GM20431 (cell line): Measurements from ENCODE around the gene GLYATL2.

ENCODE experiments used
- in situ Hi-C: fragments of 300-500 bp; cut with MseI, MboI; formaldehyde crosslinking; loops from one replicate; pipeline ENCODE4 v1.15.0; 2020; ENCODE audit warnings: low sequenced_read_pairs; ENCODE audit not compliant: unreplicated experiment

The GLYATL2 gene, protein sequence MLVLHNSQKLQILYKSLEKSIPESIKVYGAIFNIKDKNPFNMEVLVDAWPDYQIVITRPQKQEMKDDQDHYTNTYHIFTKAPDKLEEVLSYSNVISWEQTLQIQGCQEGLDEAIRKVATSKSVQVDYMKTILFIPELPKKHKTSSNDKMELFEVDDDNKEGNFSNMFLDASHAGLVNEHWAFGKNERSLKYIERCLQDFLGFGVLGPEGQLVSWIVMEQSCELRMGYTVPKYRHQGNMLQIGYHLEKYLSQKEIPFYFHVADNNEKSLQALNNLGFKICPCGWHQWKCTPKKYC

DNA sequence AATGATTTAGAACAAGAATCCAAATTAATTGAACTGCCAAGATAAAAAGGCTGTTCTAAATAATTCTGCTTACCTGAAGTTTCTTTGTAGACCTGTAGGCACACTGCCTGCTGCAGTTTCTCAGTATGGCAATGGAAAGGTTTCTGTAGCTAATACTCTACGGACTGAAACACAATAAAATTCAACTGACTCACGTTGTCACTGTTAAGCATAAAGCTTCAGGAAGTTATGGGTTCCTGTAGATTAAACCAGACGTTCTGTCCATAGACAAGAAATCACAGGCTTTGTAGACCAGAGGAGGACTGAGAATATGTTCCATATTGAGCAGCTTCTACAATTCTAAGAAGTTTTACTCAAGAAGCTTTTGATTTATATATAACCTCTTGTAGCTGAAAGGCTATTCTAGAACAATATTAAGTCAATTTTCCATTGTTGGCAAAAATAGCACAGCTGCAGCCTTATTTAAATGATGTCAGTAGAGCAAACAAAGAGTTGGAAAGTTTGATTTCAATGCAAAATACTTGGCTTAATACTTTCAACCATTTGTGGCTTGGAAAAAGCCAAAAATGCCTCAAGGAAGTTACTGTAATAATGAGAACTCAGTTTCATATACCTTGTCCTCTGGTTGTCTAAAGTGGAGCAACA, at the start of gene GLYATL2:
GLYATL2 (minus strand) TSS at position 344 of the 645 bp plus-strand sequence. CDS start 5,092 bp downstream, outside the sequence.
- in situ Hi-C loops = no loop called here

DNA sequence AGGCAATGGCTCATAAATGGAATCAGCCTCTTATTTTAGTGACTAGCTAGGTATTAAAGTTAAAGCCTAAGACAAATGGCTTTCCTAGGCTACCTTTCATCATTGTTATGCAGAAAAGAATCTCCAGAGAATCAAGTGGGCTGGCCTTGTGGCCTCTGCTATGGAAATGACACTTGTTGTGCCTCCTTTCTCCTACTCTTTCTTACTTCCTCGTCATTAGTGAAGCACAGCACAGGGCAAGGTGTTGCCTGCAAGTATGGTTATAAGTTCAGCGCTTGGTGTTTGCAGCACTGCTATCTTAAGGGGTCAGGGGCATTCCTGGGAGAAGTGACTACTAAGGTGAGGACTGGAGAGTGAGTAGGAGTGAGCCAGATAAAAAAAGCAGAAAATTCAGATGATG, 49.4 kb upstream of the GLYATL2 start:
- in situ Hi-C loops = no loop called here

DNA sequence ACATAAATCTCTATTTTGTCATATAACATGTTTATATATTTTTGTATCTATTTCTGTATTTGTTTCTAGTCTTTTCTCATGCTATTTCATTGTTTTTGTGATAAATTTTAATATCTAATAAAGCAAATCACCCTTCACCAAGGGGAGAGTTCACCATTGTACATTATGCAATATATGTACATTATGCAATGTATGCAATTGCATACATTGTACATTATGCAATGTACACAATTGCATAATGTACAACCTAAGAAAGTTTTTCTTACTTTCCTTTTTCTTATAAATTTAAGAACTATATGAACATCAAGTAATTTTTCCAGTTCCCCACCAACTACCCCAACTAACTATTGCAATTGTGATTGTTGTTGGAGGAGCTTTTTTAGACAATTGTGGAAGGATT, 44.1 kb upstream of the GLYATL2 start:
- in situ Hi-C loops = no loop called here

DNA sequence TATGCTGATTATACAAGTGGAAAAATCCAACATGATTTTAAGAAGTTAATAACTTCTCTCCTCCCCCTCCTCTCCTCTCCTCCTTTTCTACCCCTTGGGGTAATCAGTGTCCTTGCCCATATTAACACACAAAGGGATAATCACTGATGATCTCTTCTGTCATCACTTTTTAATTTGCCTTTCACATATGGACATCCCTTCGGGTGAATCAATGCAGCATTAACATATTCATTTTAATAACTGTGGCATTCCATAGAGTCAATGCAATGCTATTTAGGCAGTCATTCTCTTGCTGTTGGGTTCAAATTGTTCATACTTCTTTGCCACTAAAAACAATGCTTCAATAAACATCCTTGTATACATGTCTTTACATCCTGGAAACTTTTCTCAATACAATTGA, 42.9 kb upstream of the GLYATL2 start:
- in situ Hi-C loops = no loop called here

DNA sequence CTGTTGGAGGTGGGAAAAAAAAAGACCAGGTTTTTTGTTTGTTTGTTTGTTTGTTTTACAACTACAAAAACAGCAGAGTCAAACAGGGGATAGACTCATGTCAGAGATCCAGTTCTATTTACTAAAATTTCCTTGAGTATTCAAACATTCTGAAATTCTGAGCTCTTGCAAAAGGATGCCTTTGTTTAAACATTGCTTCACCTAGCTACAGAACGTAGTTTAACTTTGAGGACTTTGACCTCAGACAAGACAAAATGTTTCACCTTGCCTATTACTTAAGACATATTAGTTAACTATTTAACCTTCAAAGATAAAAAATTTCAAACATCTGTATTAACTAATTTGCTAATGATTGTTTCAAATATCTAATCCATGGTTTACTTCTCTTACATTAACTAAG, 36.1 kb upstream of the GLYATL2 start:
- in situ Hi-C loops = no loop called here

DNA sequence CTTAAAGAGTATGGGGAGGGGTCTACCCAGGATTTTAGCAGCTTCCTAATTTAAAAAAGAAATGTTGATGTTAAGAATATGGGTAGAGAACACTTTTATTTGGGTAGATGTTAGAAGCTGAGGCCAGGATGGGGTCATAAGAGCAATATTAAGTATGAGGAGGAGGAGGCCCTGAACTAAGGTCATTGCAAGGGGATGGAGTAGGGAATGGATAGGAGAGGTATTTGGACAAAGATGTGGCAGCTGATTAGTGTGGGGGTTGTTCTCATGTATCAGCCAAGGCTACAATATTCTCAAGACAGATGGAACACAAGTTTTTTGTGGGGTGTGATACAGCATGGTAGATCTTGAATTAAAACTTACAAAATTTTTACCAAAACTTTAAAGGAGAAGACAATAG, 35.7 kb upstream of the GLYATL2 start:
- in situ Hi-C loops = no loop called here

DNA sequence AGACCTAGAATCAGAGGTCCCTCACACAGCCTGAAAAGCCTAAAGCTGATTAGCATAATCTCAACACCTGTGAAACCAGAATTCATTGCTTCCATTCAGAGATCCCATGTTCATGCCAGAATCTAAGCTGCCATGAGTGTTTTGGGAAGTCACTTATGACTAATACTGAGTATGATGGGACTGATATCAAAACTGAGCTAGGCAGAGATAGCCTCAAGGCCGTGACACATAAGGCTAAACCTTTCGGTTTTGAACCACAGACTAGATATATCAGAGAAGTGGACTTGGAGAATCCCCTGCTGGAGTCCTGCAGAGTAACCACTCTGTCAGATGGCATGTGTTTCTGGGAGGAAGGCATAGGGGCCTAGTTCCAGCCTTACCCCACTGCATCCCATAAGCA, 23.1 kb upstream of the GLYATL2 start:
- in situ Hi-C loops = no loop called here

DNA sequence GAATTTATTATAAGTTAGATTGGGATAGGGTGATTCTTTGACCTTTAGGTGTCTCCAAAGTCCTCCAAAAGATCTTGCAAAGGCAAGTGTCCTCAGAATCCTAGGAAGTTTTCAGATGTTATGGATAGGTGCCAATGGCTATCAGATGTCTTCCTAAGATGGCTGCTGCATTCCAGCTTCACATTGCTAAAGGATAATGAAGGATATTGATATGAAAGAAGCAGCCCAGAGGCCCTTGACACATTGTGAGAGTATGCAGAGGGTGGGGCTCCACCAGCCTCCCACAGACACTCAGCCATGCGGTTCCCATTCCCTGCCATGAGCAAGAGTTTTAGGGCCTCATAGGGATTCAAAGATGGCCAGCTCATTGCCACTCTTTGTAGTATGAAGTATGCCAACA, 22.3 kb upstream of the GLYATL2 start:
- in situ Hi-C loops = no loop called here

DNA sequence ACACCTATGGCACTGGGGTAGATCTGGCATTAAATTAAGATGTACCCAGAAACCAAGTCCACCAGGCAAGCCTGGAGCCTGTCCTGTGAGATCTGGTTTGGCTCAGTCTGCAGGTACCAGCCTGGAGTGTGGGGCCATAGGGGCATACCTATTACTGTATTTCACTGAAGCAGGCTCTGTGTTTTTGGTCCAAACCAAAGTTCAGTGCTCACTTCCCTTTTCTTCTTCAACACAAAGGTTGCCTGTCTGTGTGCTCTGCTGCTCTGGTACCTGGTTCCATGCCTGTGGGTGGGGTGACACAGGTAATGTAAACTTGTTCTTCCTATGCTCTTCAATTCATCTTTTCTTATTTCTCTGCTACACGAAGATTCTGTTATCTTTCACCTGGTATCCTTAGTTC, 19.8 kb upstream of the GLYATL2 start:
- in situ Hi-C loops = no loop called here

DNA sequence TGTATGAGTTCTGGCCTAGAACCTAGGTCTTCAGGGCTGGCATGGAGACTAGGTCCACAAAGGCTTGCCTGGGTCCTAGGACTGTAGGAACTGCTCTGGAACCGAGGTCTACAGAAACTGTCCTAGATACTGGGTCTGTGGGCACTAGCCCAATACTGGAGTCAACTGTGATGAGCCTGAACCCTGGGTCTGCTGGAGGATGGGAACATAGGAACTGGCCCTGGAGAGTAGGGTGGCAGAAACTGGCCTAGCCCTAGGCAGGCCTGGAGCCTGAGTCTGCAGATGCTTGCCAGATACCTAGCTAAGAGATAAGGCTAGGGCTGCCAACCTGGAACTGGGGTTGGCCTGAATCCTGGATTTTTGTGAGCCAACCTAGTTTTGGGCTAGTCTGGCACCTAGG, 19.2 kb upstream of the GLYATL2 start:
- in situ Hi-C loops = no loop called here

DNA sequence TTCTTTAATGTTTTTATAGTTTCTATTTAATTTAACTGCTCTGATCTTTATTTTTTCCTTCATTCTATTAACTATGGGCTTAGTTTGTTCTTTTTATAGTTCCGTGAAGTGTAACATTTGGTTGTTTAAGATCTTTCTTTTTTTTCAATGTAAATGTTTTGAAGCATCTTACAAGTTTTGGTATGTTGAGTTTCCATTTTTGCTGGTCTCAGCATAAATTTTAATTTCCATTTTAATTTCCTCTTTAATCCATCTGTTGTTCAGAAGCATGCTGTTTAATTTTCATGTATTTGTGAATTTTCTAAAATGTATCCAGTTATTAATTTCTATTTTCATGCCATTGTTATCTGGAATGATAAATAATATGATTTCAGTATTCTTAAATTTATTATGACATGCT, 17.0 kb upstream of the GLYATL2 start:
- in situ Hi-C loops = no loop called here

DNA sequence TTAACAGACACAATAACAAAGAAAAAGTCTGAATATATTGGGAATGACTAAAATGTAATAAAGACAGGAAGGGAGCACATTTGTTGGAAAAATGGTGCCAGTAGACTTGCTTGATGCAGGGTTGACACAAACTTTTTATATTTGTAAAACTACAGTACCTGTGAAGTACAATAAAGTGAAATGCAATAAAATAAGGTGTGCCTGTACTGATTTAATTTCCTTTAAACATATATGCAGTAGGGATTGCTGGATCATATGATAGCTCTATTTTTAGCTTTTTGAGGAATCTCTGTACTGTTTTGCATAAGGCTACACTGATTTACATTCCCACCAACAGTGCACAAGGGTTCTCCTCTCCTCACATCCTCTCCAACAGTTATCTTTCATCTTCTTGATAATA, 12.3 kb upstream of the GLYATL2 start:
- in situ Hi-C loops = no loop called here

DNA sequence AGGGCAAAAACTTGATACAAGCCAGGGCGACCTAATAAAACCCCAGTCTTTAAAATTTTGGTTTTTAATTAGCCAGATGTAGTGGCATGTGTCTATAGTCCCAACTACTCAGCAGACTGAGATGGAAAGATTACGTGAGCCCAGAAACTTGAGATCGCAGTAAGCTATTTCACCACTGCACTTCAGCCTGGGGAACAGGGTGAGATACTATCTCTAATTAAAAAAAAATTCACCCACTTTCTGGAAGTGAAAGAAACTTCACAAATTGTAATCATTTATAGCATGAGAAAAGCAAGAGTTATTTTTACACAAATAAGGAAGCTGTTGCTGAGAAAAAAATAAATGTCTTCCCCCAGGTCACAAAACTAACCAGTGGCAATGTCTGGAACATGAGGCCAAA, 882 bp upstream of the GLYATL2 start:
- in situ Hi-C loops = no loop called here

DNA sequence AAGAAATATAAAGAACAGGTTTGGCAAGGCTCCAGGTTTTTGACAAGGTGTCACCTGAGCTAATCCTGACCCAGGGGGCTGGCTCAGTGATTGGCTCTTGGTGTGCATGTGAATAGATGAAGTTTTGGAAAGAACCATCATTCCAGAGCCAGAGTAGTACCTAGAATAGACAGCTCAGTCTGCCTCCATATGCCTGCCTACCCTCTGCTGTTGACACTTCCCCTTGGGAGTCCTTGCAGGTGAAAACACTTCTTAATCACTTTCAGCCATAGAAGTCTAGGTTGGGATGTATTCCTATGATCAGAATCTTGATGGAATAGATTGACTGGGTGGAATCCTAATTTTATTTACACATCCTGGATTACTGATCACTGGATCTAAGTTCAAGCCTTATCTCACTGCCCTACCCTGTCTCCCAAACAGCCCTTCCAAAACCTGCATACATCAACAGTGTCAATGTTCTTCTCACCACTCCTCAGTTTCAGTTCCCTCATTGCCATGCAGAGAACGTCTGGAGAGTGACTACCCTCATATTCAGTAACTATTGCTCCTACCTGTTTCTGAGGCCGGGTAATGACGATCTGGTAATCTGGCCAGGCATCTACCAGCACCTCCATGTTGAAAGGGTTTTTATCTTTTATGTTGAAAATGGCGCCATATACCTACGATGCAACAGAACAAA, 6.7 kb downstream of the GLYATL2 start:
- in situ Hi-C loops = no loop called here

DNA sequence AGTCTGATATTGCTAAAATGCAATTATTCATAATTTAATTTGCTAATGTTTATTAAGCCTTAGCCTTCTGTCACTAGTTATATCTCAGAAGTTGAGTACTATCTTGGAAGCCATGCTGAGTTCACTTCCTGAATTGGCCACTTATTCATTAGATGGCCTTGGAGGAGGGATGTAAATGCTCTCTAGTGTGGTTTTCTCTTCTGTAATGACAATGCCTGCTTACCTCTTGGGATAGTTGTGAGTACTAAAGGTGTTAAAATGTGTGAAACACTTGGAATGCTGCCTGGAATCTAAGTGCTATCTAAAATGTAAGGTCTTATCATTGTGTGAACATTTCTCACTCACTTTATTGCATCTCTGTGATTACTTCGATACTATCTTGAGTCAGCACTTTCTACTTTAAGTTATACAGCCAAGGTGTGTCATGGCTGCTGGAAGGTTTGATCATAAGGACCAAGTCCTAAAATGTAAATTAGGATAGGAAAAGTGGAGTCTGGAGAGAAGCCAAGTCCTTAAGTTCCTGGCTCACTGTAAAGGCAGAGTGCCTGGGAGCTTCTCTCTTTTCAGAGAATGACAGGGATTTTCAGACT, 12.4 kb downstream of the GLYATL2 start:
- in situ Hi-C loops = no loop called here

DNA sequence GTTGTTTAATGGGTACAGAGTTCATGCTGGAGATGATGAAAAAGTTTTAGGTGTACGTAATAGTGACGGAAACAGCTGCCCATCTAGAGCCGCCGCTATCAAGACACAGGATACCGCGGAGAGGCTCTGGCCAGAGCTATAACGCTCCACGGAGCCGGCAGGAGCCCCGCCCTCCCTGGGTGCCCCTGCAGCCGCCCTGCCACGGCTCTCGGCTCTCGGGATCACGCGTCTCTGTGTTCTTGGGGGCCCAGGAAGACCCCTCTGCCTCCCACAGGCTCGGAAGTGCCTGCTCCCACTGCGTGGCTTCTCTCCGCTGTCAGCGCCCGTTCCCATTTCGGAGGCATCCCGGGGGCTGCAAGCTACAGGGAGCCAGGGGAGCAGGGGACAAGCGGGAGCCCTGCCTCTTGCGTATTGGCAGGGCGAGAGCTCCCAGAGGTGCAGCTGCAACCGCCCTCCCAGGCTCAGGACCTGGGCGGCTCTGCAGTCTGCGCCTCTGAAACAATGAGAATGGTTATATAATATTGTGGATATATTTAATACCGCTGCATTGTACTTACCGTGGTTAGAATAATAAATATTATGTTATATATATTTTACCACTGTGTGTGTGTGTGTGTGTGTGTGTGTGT, 13.7 kb downstream of the GLYATL2 start:
- in situ Hi-C loops = no loop called here

DNA sequence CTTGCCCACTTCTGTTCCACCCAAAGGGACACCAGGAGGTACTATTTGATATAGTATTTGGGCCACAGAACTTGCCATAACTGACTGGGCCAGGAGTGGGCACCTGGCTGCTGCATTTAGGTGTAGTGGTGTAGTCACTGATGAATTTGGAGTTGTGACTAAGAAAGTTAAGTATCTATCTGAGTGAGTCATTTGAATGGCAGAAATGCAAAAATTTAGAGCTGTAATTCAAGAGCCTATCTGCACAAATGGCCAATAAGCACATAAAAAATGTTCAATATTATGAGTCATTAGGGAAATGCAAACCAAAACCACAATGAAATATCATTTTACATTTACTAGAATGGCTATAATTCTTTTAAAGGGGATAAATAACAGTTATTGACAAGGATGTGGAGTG, 14.7 kb downstream of the GLYATL2 start:
- in situ Hi-C loops = no loop called here

DNA sequence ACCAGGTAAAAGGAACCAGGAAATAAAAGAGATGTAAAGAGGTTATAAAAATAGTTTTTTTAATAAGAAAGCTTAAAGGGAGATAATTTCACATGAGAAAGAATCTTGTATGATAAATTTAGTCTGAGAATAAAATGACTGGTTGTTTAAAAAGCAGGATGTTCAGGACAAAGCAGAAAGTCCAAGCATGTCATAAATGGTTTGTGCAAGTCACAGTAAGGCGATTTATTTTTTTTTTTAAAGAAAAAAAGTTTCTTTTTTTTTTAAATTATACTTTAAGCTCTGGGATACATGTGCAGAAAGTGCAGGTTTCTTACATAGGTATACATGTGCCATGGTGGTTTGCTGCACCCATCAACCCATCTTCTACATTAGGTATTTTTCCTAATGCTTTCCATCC, 30.8 kb downstream of the GLYATL2 start:
- in situ Hi-C loops = no loop called here

DNA sequence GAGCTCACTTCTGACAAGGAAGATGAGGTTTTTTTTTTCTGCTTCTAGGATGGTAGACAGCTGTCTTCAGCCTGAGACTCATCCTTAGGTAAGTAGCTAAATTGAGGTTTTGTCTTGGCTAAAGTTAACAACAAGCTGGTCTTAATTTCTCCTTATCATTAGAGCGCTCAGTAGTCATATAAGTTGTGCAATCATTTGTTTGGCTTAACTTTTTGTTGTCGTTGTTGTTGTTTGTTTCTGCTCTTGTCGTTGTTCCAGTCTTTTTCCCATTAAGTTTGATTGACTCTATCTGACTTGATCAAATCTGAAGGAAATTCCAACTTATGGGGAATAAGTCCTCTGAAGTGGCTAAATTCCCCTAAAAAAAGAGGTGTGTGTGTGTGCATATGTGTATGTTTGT, 33.0 kb downstream of the GLYATL2 start:
- in situ Hi-C loops = no loop called here

DNA sequence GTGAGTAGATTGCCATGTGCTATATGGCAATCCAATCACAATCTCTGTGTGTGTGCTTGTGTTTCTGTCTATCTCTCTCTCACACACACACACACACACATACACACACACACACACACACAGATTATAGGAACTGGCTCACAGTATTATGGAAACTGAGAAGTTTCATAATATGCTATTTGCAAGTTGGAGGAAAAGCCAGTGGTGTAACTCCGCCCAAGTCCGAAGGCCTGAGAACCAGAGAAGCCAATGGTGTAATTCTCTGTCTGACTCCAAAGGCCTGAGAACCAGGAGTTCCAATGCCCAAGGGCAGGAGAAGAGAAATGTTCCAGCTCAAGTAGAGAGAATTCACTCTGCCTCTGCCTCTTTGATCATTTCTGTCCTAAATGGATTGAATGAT, 37.2 kb downstream of the GLYATL2 start:
- in situ Hi-C loops = no loop called here

DNA sequence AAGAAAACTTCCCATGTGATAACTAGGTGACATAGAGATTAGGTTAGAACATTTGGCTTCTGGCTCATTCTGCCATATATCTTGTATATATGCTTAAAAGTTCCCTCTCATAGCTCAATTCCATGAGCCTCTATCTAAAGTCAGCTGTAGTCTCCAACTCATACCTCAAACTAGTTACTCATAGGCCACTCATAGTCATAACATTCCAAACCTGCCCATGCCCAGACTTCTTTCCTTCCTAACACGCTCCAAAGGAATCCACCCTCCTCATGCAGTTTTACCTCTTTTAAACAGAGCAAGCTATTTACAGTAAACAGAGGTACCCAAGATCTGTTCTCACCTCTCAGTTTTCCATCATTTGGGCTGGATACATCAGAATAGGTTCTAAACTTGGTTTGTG, 39.4 kb downstream of the GLYATL2 start:
- in situ Hi-C loops = no loop called here
